Activated CD8-positive, alpha-beta T cell treated with anti-CD3 and anti-CD28 coated beads, Interleukin-2, amount 10 ng/mL, durations not matched to agents 7 days and 5 days (primary cell): ENCODE data around the gene CYTH4. TPM values are rescaled to one million over a fixed set of nuclear protein-coding genes. Genes with fewer than 3 reads are reported as not detected.
A peak's percentile ranks its signal among the peaks of the same experiment; 100 is the strongest.

Source experiments
- ATAC-seq: fragments of 150-1000 bp; cut with Tn5 transposase; one replicate; pipeline ENCODE4 v1.10.0; 2021; ENCODE audit warnings: moderate library complexity
- CTCF ChIA-PET: fragments of 350-600 bp; sonication (Branson Sonifier 250); formaldehyde crosslinking; loops from one replicate; lab custom pipeline; 2021; ENCODE audit warnings: antibody characterized with exemption; lab: Charles Lee
- POLR2A ChIA-PET: fragments of 350-600 bp; sonication (Branson Sonifier 250); formaldehyde crosslinking; loops from one replicate; lab custom pipeline; 2021; ENCODE audit warnings: antibody characterized with exemption; lab: Charles Lee
- DNase-seq: peaks from one replicate; pipeline ENCODE4 v3.0.0-alpha.2; 2020
- H3K27ac Mint-ChIP-seq: one replicate; pipeline ENCODE4 v1.8.0; 2021; ENCODE audit warnings: mild to moderate bottlenecking, mixed read lengths
- H3K27me3 Mint-ChIP-seq: one replicate; pipeline ENCODE4 v1.8.0; 2021; ENCODE audit warnings: low read depth, mixed read lengths
- H3K36me3 Mint-ChIP-seq: one replicate; pipeline ENCODE4 v1.8.0; 2021; ENCODE audit warnings: low read depth, mixed read lengths
- H3K4me1 Mint-ChIP-seq: one replicate; pipeline ENCODE4 v1.8.0; 2021; ENCODE audit warnings: low read depth, mixed read lengths
- H3K4me3 Mint-ChIP-seq: one replicate; pipeline ENCODE4 v1.8.0; 2021; ENCODE audit warnings: mild to moderate bottlenecking, mixed read lengths
- H3K9me3 Mint-ChIP-seq: one replicate; pipeline ENCODE4 v1.8.0; 2022; ENCODE audit warnings: mixed read lengths; ENCODE audit not compliant: insufficient read depth
- total RNA-seq, 2 experiments: library from RNA; stranded (reverse); gene quantifications; one replicate each; pipeline ENCODE4 v1.2.3, GENCODE V29; 2021

The CYTH4 gene
- total RNA-seq, 2 experiments from 2014 or later, result 107 to 114 TPM

DNA sequence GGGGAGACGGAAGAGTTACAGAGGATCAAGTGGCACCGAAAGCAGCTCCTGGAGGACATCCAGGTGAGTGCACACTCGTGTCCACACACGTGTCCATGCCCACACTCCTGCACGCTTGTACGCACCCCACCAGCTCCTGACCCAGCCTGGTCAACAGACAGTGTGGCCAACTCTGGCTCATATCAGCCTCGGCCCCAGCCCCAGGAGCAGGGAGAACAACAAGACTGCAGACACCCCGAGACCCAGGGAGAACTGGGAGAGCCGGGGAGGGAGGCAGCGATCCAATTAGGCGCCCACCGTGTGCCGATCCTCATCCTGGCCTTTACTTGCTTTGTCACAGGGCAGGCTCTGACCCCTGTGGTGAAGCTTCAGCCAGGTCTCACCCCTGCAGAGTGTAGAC, 10.3 kb downstream of the CYTH4 start:
- ChIA-PET CTCF (interaction anchor here (1.6 kb wide), 1 partner anchor 32 kb away, joined by 3 read pairs; no protein-coding TSS in a partner anchor), POLR2A (interaction anchor here (0.7 to 0.8 kb wide), 2 partner anchors 12 to 13 kb away, joined by 3 read pairs; no protein-coding TSS in a partner anchor)
- Mint-ChIP-seq H3K27ac (peak overlapping the region; percentile 57), H3K9me3 (no peaks in the 10 kb centered on the region), H3K27me3 (no peaks in the 10 kb centered on the region), H3K4me3 (no peak overlapping the region), H3K36me3 (peaks cover 88% of the 10 kb centered on the region), H3K4me1 (peaks cover 86% of the 10 kb centered on the region)
- DNase-seq, result no peak
- ATAC-seq, result no peak

DNA sequence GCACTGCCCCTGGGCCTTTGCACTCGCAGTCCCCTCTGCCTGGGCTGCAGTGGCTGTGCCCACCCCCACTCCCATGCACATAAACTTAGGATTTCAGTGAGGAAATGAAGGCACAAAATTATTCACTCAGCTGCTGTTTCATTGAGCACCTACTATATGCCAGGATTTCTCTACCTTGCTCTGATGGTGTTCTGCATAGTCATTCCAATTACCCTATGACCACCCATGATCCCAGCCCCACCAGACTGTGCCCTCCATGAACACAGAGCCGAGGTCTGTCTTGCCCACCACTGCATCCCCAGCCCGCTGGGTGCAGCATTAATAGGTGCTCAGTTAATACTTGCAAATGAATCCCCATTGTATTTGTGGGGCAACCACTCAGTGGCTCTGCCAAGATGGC, 10.9 kb downstream of the CYTH4 start:
- H3K36me3 Mint-ChIP-seq, result peaks cover 89% of the 10 kb centered on the region
- no peak overlapping the region for H3K4me3 Mint-ChIP-seq
- DNase-seq, result no peak
- ATAC-seq, result no peak
- ChIA-PET POLR2A (interaction anchor here (0.8 kb wide), 1 partner anchor 12 kb away, joined by 3 read pairs; no protein-coding TSS in a partner anchor), CTCF (interaction anchor here (1.6 kb wide), 1 partner anchor 32 kb away, joined by 3 read pairs; no protein-coding TSS in a partner anchor)
- no peaks in the 10 kb centered on the region for H3K27me3 Mint-ChIP-seq
- no peaks in the 10 kb centered on the region for H3K9me3 Mint-ChIP-seq
- H3K4me1 Mint-ChIP-seq, result peaks cover 87% of the 10 kb centered on the region
- H3K27ac Mint-ChIP-seq, result peak overlapping the region; percentile 48

DNA sequence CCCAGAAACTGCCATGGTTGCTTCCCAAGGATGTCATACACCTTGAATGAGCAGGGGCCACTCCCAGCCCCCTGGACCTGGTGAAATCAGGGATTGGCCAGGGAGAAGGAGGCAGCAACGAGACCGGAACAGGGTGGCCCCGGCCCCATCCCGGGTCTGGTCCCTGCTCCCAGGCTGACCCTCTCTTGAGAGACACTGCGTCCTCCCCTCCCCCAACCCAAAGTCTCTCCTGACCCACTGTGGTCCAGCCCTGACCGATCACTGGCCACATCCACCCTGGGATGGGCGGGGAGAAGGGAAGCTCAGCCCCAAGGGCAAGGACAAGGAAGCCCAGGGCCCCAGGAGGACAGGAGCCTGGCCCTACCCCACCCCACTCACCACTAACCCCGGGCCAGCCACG, 12.4 kb downstream of the CYTH4 start:
- Mint-ChIP-seq H3K4me1 (peaks cover 90% of the 10 kb centered on the region), H3K36me3 (peaks cover 93% of the 10 kb centered on the region), H3K27me3 (no peaks in the 10 kb centered on the region), H3K4me3 (no peak overlapping the region), H3K27ac (peak overlapping the region; percentile 78), H3K9me3 (no peaks in the 10 kb centered on the region)
- POLR2A ChIA-PET, result interaction anchor here (1.6 to 2.9 kb wide), 3 partner anchors 10 to 52 kb away, joined by 9 to 12 read pairs (median 11); partner anchors contain the start of genes CYTH4 and RAC2
- no peak for DNase-seq
- CTCF ChIA-PET, result interaction anchor here (1.5 kb wide), 1 partner anchor 27 kb away, joined by 4 read pairs; no protein-coding TSS in a partner anchor
- no peak for ATAC-seq

DNA sequence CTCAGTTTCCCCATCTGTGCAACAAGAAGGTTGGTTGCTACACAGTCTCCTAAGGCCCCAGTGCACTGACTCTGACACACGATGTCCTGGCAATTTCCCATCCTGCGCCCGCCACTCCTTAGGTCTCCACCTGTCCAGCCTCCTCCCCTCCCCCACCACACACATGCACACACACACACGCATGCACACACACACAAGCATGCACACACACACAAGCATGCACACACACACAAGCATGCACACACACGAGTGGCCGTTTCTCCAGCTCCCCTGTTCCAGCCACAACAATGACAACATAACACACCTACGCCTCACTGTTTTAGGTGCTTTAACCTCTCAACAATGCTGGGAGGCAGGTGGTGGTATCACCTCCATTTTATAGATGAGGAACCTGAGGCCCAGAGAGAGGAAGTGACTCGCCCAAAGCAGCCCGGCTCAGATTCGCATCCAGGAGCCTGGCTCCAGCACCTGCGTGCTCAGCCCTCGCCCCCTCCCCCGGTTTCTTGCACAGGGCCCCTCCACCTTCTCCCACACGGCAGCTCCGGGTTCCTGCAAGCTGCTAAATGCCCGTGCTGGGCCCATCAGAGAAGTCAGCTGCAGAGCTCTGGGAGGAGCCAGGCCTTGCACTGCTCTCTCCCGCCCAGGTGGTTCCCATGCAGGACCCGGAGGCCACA, 13.0 kb downstream of the CYTH4 start:
- Mint-ChIP-seq H3K9me3 (no peaks in the 10 kb centered on the region), H3K4me3 (no peak overlapping the region), H3K27ac (peak overlapping the region; percentile 78), H3K4me1 (peaks cover 90% of the 10 kb centered on the region), H3K36me3 (peaks cover 93% of the 10 kb centered on the region), H3K27me3 (no peaks in the 10 kb centered on the region)
- ATAC-seq (peak; percentile 29), DNase-seq (peak; percentile 34)
- ChIA-PET CTCF (interaction anchor here (0.9 to 1.5 kb wide), 4 partner anchors 19 to 35 kb away, joined by 3 to 4 read pairs (median 4); no protein-coding TSS in a partner anchor), POLR2A (interaction anchor here (1.6 to 2.9 kb wide), 4 partner anchors 10 to 52 kb away, joined by 6 to 12 read pairs (median 10); partner anchors contain the start of genes CYTH4 and RAC2)

GRCh38 chr22:37295946-37296345, 13.6 kb downstream of the CYTH4 start:
- ATAC-seq, result no peak
- H3K36me3 Mint-ChIP-seq, result peaks cover 94% of the 10 kb centered on the region
- no peaks in the 10 kb centered on the region for H3K9me3 Mint-ChIP-seq
- ChIA-PET POLR2A (interaction anchor here (1.6 to 2.9 kb wide), 4 partner anchors 9 to 53 kb away, joined by 6 to 12 read pairs (median 10); partner anchors contain the start of genes CYTH4 and RAC2), CTCF (interaction anchor here (0.9 to 1.5 kb wide), 4 partner anchors 19 to 35 kb away, joined by 3 to 4 read pairs (median 4); no protein-coding TSS in a partner anchor)
- no peak overlapping the region for H3K4me3 Mint-ChIP-seq
- peak overlapping the region; percentile 78 for H3K27ac Mint-ChIP-seq
- no peaks in the 10 kb centered on the region for H3K27me3 Mint-ChIP-seq
- H3K4me1 Mint-ChIP-seq, result peaks cover 90% of the 10 kb centered on the region
- no peak for DNase-seq

GRCh38 chr22:37298748-37299495, 16.6 kb downstream of the CYTH4 start:
- POLR2A ChIA-PET, result interaction anchor here (2.1 kb wide), 1 partner anchor 11 kb away, joined by 14 read pairs; no protein-coding TSS in a partner anchor
- no peaks in the 10 kb centered on the region for H3K27me3 Mint-ChIP-seq
- H3K36me3 Mint-ChIP-seq, result peaks cover 96% of the 10 kb centered on the region
- no peak for DNase-seq
- H3K9me3 Mint-ChIP-seq, result no peaks in the 10 kb centered on the region
- peak overlapping the region; percentile 97 for H3K27ac Mint-ChIP-seq
- no peak for ATAC-seq
- CTCF ChIA-PET, result interaction anchor here (0.9 to 3.6 kb wide), 4 partner anchors 9 to 39 kb away, joined by 3 to 14 read pairs (median 8); partner anchors contain the start of gene CYTH4
- H3K4me3 Mint-ChIP-seq, result no peak overlapping the region
- H3K4me1 Mint-ChIP-seq, result peaks cover 96% of the 10 kb centered on the region

GRCh38 chr22:37299969-37300509, 17.7 kb downstream of the CYTH4 start:
- H3K4me3 Mint-ChIP-seq, result peak overlapping the region; percentile 72
- ChIA-PET POLR2A (interaction anchor here (0.7 to 2.1 kb wide), 6 partner anchors 10 to 243 kb away, joined by 3 to 14 read pairs (median 4); partner anchors contain the start of gene RAC2), CTCF (interaction anchor here (0.6 to 3.6 kb wide), 10 partner anchors 10 to 172 kb away, joined by 3 to 14 read pairs (median 4); partner anchors contain the start of gene CYTH4)
- DNase-seq (no peak), ATAC-seq (no peak)
- peak overlapping the region; percentile 97 for H3K27ac Mint-ChIP-seq
- H3K4me1 Mint-ChIP-seq, result peaks cover 97% of the 10 kb centered on the region
- H3K9me3 Mint-ChIP-seq, result no peaks in the 10 kb centered on the region
- H3K27me3 Mint-ChIP-seq, result no peaks in the 10 kb centered on the region
- peaks cover 94% of the 10 kb centered on the region for H3K36me3 Mint-ChIP-seq

- DNase-seq (peak; percentile 69), ATAC-seq (peak; percentile 74)
- H3K27me3 Mint-ChIP-seq, result no peaks in the 10 kb centered on the region
- peaks cover 94% of the 10 kb centered on the region for H3K36me3 Mint-ChIP-seq
- peak overlapping the region; percentile 72 for H3K4me3 Mint-ChIP-seq
- ChIA-PET CTCF (interaction anchor here (0.6 to 3.6 kb wide), 10 partner anchors 9 to 172 kb away, joined by 3 to 14 read pairs (median 4); partner anchors contain the start of gene CYTH4), POLR2A (interaction anchor here (0.7 to 2.1 kb wide), 7 partner anchors 9 to 243 kb away, joined by 3 to 14 read pairs (median 5); partner anchors contain the start of gene RAC2)
- no peaks in the 10 kb centered on the region for H3K9me3 Mint-ChIP-seq
- H3K27ac Mint-ChIP-seq, result peak overlapping the region; percentile 97
- H3K4me1 Mint-ChIP-seq, result peaks cover 97% of the 10 kb centered on the region
Observed at GRCh38 chr22:37300551-37301017, 18.3 kb downstream of the CYTH4 start.

- CTCF ChIA-PET, result interaction anchor here (1.0 to 3.6 kb wide), 6 partner anchors 9 to 61 kb away, joined by 3 to 14 read pairs (median 7); partner anchors contain the start of gene CYTH4
- POLR2A ChIA-PET, result interaction anchor here (0.6 to 2.1 kb wide), 8 partner anchors 9 to 94 kb away, joined by 3 to 14 read pairs (median 4); partner anchors contain the start of genes CYTH4 and RAC2
- Mint-ChIP-seq H3K9me3 (no peaks in the 10 kb centered on the region), H3K4me1 (peaks cover 97% of the 10 kb centered on the region), H3K27me3 (no peaks in the 10 kb centered on the region), H3K36me3 (peaks cover 96% of the 10 kb centered on the region), H3K27ac (peak overlapping the region; percentile 97), H3K4me3 (peak overlapping the region; percentile 72)
- ATAC-seq (peak; percentile 1), DNase-seq (no peak)
Observed at GRCh38 chr22:37301144-37301830, 19.0 kb downstream of the CYTH4 start.
